Activated CD4-positive, alpha-beta T cell treated with anti-CD3 and anti-CD28 coated beads, Interleukin-2, Interleukin-4, amounts not matched to agents 100 ng/mL and 50 ng/mL, durations not matched to agents 16 hours and 8 hours (primary cell): ENCODE results near the gene ADARB1.

ENCODE experiments used
- DNase-seq: peaks from one replicate; pipeline ENCODE4 v3.0.0-alpha.2; 2020; ENCODE audit warnings: low spot score

The ADARB1 gene

DNA sequence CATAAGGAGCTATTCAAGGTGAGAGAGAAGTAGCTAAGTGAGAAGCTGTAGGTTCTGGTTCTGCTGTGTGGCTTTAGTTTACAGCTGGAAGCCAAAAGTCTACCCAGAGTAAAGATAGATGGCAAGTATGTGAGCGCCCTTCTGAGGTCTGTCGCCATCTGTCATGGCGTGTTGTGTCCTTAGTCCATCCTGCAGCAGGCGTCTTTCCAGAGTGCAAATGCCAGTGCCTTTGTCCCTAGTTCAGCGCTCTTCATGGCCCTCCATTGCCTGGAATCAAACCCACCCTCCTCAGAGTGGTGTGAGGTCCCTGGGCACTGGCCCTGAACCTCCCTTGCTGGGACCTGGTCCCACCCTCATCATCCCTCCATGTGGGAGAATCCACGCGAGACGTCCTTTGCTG lies 96.6 kb downstream of the ADARB1 start:
- no peak for DNase-seq

DNA sequence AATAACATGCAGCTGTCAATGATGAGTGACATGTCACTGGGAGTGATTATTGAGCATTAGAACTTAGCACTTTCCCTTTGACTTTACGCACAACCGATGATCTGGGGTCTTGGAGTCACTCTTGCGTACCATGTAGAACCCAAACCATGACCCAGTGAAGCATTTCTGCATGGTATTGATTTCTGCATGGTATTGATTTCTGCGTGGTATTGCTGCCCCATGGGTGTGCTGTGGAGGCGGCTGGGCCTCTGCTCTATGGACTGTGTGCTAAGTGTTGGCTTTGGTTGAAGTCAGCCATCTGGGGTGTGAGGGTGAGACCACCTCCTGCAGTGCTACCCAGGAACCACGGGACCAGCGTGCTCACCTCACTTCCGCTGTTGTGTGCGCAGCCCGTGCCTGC lies 98.0 kb downstream of the ADARB1 start:
- DNase-seq: no peak

DNA sequence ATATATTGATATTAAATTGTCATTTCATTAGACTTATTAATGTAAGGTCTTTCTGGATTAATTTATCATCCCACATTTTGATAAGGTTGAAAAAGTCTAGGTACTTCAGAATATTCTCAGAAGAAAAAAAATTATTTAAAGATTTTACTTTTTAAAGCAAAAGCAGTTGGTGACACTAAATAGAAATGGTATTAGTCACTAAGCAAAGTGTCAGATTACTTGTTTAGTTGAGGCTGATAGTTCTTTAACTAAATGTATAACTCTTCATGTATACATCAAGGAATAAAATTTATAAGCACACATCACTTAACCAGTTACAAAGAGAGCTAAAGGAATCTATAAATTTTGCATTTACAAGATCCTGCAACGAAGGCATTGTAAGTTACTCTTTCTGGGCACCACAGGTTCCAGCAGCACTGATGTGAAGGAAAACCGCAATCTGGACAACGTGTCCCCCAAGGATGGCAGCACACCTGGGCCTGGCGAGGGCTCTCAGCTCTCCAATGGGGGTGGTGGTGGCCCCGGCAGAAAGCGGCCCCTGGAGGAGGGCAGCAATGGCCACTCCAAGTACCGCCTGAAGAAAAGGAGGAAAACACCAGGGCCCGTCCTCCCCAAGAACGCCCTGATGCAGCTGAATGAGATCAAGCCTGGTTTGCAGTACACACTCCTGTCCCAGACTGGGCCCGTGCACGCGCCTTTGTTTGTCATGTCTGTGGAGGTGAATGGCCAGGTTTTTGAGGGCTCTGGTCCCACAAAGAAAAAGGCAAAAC lies 101.1 kb downstream of the ADARB1 start:
- no peak for DNase-seq

DNA sequence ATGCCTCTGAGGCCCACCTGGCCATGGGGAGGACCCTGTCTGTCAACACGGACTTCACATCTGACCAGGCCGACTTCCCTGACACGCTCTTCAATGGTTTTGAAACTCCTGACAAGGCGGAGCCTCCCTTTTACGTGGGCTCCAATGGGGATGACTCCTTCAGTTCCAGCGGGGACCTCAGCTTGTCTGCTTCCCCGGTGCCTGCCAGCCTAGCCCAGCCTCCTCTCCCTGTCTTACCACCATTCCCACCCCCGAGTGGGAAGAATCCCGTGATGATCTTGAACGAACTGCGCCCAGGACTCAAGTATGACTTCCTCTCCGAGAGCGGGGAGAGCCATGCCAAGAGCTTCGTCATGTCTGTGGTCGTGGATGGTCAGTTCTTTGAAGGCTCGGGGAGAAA lies 101.8 kb downstream of the ADARB1 start:
- no peak for DNase-seq

DNA sequence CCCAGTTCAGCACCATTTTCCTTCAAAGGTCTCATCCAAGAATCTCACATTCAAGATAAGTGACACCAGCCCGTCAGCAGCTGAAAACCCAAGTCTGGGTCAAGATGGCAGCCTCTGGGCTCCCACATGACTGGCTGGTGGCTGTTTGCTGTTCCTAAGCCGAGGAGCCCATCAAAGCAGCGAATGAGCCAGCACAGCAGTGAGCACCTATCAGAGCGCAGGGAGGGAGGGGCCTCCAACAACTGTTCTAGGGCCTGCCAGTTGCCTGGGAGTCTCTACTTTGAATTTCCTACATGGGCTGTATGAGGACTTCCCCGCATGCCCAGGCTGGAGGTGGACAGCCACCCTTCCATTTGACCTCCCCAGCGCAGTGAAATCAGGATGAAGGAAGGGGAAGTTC lies 102.7 kb downstream of the ADARB1 start:
- DNase-seq: no peak

DNA sequence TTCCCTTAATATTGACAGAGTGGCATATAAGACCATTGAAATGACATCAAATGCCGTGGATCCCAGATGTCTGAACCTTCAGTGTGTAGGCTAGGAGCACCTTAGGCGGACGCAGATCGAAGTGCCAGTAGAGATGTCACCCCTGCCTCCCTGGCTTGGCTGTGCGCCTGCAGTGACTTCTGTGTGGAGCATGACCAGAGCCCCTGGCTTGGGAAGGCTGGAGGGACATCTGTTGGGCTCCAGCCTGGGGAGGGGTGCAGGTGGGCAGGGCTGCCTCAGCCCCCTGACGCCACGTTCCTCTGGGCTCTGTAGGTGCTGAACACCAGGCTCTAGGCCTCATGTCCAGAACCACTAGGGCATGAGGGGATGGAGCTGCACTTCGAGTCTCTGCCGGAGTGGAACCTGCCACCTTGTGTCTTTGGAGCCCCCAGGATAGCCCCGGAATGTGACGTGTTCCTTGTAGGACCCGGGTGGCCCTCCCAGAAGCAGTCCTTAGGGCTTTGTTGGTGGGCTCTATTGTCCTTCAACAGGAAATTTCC lies 103.8 kb downstream of the ADARB1 start:
- DNase-seq: no peak

DNA sequence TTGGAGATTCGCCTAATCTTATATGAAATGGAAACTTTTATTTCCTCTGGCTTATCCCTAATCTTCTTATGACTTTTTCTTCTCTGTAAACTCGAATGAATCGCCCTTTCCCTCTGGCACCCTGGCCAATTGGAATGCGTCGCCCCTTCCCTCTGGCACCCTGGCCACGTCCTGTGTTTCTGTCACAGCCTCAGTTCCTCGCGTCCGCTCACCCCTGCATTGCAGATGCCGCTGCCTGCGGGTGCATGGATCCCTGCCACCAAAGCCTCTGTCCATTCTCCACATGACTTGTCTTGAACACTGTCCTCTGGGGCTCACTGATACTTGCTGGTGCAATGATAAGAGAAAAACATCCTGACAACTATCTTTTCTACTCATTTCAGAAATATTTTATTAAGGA lies 104.6 kb downstream of the ADARB1 start:
- DNase-seq: no peak

DNA sequence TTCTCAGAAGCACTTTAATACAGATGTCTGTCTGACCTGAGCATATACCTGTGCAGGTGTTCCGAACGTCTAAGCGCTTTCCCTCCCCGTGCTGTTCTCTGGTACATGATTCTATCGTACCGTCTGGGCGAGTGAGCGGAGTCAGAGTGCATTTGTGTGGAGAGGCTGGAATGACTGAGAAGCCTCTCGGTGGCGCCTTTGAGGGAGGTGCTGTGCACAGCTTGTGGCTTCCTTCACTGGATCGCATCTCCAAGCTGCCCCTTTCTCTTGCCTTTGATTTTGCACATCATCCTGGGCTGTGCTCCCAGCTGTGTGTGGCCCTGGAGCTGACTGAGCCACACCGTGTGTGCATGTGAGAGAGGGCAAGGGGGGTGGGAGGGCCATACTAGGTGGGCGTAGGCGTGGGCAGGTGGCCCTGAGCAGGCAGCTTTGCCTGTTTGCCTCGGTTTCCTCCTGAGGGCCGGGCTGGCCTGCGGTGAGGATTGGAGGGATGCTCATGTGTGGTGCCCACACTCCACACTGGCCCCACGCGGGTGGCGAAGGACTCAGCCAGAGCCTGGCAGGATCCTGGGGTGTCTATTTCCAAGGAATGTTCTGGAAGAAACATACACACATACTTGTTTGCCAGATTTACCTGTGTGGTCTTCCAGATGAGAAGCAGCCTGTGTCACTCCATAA lies 105.3 kb downstream of the ADARB1 start:
- DNase-seq: no peak

DNA sequence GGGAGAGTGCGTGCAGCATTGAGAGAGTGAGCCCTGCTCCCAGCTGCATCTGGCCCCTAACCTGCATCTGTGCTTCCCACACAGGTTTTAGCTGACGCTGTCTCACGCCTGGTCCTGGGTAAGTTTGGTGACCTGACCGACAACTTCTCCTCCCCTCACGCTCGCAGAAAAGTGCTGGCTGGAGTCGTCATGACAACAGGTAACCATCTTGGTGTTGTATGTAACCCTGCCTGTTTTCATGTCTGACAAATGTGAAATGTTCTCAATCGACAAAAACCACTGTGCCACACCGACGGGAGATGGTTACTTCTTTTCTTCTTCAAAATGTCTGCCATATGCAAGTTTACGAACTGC lies 105.8 kb downstream of the ADARB1 start:
- DNase-seq: no peak

DNA sequence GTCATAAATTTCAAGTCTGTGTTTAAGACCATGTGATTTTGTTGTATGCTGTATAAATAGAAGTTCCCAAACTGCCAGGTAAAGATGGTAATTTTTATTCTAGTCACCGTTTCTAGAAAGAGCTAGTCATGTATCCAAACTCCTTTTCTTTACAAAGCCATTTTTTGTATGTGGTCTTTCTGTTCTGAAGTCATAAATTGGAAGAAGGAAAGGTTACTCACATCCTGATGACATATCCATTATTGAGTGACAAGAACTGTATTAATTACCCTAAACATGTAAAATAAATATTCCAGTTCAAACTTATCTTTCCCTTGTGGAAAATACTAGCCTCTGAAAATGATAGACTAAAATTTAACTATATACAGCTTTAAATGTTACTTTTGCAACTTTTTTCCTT lies 108.6 kb downstream of the ADARB1 start:
- DNase-seq: no peak

DNA sequence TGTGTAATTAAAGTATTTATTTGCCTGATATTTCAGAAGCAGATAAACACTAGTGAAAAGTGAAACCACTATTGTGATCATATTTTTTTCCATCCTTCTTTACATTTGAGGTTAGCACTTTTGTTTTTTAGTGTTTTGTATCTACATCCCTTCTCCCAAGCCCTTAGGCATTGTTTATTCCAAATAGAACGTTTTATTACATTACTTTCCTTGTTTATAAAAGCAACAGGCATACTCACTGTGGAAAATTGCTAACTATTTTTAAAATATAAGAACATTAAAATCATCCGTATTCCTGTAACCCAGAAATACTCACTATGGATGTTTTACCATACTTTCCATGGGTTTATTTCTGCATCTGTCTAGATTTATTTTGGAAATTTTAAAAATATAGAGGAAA lies 109.5 kb downstream of the ADARB1 start:
- no peak for DNase-seq

DNA sequence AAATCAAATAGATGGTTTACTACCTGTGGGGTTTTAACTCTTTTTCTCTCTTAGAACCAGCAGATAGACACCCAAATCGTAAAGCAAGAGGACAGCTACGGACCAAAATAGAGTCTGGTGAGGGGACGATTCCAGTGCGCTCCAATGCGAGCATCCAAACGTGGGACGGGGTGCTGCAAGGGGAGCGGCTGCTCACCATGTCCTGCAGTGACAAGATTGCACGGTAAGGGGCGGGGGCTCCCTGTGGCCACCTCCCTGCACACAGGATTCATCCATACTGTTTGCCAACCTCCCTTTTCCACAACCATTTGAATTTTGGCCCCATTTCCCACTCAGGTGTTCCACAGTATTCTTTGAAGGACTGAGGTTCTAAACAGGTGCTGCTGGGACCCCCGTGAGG lies 110.5 kb downstream of the ADARB1 start:
- DNase-seq: no peak

DNA sequence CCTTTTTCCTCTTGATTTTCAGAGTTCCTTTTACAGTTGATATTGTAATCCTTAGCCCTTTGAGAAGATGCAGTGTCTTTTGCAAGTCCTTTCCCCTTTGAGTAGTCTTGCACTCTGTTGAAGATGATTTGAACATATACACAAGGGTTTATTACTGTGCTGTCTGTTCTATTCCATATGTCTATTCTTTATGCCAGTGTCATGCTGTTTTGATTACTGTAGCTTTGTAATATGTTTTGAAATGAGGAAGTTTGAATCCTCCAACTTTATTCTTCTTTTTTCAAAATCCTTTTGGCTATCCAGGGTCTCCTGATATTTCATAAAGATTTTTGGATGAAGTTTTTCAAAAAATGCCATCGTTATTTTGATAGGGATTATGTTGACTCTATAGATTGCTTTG lies 112.3 kb downstream of the ADARB1 start:
- DNase-seq: no peak

DNA sequence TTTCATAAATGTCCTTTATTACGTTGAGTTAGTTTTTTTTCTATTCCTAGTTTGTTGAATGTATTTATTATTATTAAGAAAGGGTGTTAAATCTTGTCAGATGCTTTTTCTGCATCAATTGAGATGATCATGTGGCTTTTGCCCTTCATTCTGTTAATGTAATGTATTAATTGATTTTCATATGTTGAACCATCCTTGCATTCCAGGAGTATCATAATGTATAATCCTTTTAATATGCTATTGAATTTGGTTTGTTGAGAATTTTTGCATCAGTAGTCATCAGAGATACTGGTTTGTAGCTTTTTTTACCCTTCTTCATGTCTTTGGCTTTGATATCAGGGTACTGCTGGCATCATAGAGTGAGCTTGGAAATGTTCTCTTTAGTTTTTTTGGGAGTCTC lies 113.3 kb downstream of the ADARB1 start:
- no peak for DNase-seq

DNA sequence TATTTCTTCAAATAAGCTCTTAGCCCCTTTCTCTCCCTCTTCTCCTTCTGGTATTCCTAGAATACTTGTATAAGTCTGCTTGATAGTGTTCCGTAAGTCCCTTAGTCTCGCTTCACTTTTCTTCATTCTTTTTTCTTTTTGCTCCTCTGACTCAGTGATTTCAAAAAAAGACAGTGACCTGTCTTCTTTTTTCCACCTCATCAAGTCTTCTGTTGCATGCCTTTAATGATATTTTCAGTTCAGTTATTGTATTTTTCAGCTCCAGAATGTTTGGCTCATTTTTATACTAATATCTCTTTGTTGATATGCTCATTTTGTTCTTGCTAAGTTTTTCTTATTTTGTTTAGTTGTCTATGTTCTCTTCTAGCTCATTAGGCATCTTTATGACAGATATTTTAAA lies 115.6 kb downstream of the ADARB1 start:
- DNase-seq: no peak

DNA sequence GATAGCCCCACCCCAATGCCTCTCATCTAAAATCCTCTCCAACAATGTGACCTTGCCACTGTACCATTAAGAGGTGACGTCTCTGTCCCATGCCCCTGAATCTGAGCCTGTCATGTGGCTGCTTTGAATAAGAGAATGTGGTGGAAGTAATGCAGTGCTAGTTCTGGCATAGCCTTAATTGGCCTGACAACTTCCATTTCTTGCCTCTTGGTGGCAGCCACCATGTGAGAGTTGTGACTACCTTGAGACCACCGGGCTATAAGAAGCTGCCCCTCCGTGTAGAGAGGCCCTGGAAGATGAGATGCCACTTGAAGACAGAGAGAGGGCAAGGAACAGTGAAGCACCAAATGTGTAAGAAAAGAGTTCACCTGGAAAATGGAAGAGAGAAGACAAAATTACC lies 118.0 kb downstream of the ADARB1 start:
- DNase-seq: no peak

DNA sequence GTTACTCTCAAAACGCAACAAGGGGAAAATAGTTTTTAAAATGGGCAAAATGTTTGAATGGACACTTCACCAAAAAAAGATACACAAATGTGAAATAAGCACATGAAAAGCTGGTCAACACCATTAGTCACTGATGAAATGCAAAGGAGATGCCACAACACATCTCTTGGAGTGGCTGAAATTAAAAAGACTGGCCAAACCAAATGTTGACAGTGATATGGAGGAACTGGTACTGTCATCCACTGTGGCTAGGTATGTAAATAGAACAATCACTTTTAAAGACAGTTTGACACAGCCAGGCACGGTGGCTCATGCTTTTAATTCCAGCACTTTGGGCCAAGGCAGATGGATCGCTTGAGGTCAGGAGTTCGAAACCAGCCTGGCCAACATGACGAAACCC lies 122.2 kb downstream of the ADARB1 start:
- no peak for DNase-seq

DNA sequence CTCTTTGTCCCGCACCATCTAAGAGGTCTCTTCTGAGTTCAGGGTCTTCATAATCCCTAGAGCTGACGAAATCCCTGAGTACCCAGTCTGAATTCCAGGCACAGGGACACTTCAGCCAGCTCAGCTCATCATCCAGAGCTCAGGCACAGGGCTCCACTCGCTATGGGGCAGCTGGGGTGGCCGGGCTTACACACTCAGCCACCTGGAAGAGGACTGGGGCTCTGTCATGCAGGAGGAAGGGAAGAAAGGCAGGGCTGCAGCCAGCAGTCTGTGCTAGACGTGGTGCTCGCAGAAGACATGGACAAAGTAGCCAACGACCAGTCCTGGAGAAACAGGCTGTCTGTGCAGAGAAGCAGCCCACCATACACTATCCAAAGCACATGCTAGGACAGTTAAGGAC lies 124.8 kb downstream of the ADARB1 start:
- DNase-seq: no peak

DNA sequence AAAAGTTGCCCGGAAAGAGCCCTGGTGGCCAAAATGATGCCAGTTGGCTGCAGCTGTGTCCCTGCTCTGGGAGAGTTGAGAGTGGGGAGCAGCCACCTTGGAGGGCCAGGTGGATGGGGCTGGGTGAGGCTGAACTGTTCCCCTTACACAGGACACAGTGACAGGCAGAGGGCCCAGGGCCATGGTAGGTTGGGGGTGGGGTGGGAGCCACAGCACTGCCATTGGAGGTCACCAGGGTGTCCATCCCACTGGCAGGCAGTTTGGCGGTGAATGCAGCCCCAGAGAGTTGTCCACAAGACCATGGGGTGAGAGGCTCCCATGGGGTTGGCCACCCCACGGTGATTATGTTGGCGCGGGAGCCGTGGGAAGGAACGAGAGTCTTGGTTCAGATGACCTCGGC lies 125.7 kb downstream of the ADARB1 start:
- no peak for DNase-seq

DNA sequence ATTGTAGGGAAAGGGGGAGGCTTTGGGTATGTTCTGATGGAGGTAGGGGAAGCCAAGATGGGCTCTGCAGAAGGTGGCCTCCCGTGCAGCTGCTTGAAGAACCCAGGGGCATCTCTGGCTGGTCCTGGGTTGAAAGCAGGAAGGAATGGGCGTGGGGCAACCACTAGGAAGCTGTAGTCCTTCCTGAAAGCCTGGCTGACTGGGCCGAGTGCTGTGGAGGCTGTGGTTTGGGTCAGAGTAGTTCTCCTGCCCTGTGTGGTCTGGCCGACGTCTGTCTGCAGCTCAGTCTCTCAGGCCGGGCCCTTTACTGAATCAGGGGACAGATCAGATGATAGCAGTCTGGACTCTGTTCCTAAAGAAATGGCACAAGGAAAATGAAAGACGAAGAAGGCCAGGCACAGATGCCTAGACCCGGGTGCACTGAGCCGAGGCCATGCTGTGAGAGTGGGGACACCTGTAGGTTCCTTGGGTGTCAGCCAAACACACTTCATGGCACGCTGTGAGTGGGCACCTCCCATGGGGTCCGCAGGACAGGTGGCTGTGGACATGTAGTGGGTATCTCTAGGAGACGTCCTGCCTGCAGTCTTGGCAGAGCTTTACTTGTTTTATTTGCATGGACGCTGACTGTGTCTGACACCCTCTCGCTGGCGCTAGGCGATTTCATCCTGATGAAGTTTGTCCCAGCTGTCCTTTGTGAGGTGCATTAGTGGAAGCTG lies 126.4 kb downstream of the ADARB1 start:
- DNase-seq: no peak

DNA sequence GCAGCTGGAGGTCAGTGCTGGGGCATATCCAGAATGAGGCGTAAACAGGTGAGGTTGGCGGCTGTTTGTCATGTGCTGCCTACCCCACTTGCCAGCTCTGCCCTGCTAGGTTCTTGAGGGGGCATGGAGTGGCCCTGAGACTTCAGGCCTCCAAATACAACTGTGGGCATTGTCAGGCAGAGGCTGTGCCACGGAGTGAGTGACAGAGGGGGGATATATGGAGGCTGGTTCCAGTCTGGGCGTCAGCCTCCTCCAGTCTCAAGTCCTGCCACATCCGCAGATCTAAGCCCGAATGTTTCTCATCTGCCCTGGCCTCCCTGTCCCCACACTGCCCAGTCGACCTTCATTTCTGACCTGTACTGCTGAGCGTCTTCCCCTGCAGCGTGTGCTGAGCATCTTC lies 128.0 kb downstream of the ADARB1 start:
- no peak for DNase-seq

DNA sequence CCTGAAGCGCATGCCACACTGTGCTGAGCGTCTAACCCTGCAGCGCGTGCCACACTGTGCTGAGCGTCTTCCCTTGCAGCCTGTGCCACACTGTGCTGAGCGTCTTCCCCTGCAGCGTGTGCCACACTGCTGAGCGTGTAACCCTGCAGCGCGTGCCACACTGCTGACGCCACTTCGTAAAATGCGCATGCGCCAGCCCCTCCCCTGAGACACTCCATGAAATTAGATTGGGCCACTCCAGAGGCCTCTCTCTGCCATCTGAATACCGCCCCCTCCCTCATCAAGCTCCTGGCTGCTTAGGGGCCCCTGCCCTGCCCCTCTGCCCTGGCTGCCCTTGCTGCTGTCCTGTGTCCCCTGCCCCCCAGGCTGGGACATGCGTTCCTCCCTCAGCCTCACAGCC lies 128.5 kb downstream of the ADARB1 start:
- no peak for DNase-seq

DNA sequence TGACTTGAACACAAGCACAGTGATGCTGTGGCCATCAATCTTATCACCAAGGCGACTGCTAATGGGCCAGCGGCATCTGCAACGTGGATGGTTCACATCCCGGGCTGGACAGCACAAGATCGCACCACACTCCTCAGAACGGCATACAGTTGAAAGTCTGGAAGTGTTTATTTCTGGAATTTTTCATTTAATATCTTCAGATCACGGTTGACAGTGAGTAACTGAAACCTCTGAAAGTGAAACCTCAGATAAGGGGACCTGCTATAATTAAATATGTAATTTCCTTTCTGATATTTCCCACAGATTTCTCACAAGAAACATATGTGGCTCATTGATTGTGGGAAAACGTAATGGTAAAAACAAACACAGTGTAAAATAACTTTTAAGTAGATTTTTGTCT lies 129.6 kb downstream of the ADARB1 start:
- DNase-seq: no peak
